GM19099 (cell line): ENCODE measurements around the gene PDE4D.

Experiments used
- POLR2A ChIP-seq: IDR thresholded peaks from 3 replicates; pipeline ENCODE4 v1.6.1; 2011; ENCODE audit warnings: low read depth; ENCODE audit not compliant: insufficient read length; ENCODE audit errors: extremely low read depth

Gene PDE4D

GRCh38 chr5:59326596-59326995, 566.9 kb downstream of the PDE4D start:
- TF ChIP-seq POLR2A, result no peak

- no peak for TF ChIP-seq POLR2A
These were observed 568.5 kb downstream of the PDE4D start for GRCh38 chr5:59325070-59325469.

GRCh38 chr5:59322894-59323293, 570.6 kb downstream of the PDE4D start:
- TF ChIP-seq POLR2A, result no peak

- no peak for TF ChIP-seq POLR2A
These were observed 571.5 kb downstream of the PDE4D start for GRCh38 chr5:59322058-59322457.

GRCh38 chr5:59321642-59322041, 571.9 kb downstream of the PDE4D start:
- no peak for TF ChIP-seq POLR2A

GRCh38 chr5:59320420-59320819, 573.1 kb downstream of the PDE4D start:
- no peak for TF ChIP-seq POLR2A

GRCh38 chr5:59319250-59319649, 574.3 kb downstream of the PDE4D start:
- no peak for TF ChIP-seq POLR2A

GRCh38 chr5:59317774-59318205, 575.7 kb downstream of the PDE4D start:
- no peak for TF ChIP-seq POLR2A

GRCh38 chr5:59317023-59317773, 576.3 kb downstream of the PDE4D start:
- TF ChIP-seq POLR2A, result no peak

GRCh38 chr5:59312223-59312622, 581.3 kb downstream of the PDE4D start:
- TF ChIP-seq POLR2A, result no peak

- no peak for TF ChIP-seq POLR2A
These were observed 591.8 kb downstream of the PDE4D start for GRCh38 chr5:59301727-59302126.

- no peak for TF ChIP-seq POLR2A
These were observed 592.6 kb downstream of the PDE4D start for GRCh38 chr5:59300930-59301329.

- TF ChIP-seq POLR2A, result no peak
These were observed 594.5 kb downstream of the PDE4D start for GRCh38 chr5:59299006-59299405.

- no peak for TF ChIP-seq POLR2A
These were observed 596.9 kb downstream of the PDE4D start for GRCh38 chr5:59296317-59297264.

GRCh38 chr5:59293700-59294099, 599.8 kb downstream of the PDE4D start:
- no peak for TF ChIP-seq POLR2A

- no peak for TF ChIP-seq POLR2A
These were observed 601.6 kb downstream of the PDE4D start for GRCh38 chr5:59291941-59292340.
